GM18867 (cell line): ENCODE results near the gene TSPAN17.
"Not testable (repeated sequence)": the region's sequence is repeated elsewhere in the genome, so short reads cannot be mapped to it uniquely, and the experiment has no call there.

Experiments used
- ATAC-seq: cut with Tn5 transposase; IDR thresholded peaks from one replicate; pipeline ENCODE4 v1.9.1; 2021; ENCODE audit warnings: mild to moderate bottlenecking, moderate library complexity; ENCODE audit not compliant: unreplicated experiment

TSPAN17 gene

GRCh38 chr5:176676361-176676824 is 29.1 kb downstream of the TSPAN17 start:
- ATAC-seq: peak; percentile 58

- no peak for ATAC-seq
Measured at GRCh38 chr5:176677209-176677939, 30.1 kb downstream of the TSPAN17 start.

GRCh38 chr5:176678584-176678983 is 31.3 kb downstream of the TSPAN17 start:
- no peak for ATAC-seq

- no peak for ATAC-seq
Measured at GRCh38 chr5:176679365-176680225, 32.3 kb downstream of the TSPAN17 start.

- ATAC-seq: no peak
Measured at GRCh38 chr5:176680226-176680563, 32.9 kb downstream of the TSPAN17 start.

GRCh38 chr5:176682016-176682531 is 34.8 kb downstream of the TSPAN17 start:
- ATAC-seq: no peak

- ATAC-seq: no peak
Measured at GRCh38 chr5:176685010-176685409, 37.7 kb downstream of the TSPAN17 start.

- ATAC-seq: no peak
Measured at GRCh38 chr5:176687247-176687646, 40.0 kb downstream of the TSPAN17 start.

- ATAC-seq: no peak
Measured at GRCh38 chr5:176687881-176688280, 40.6 kb downstream of the TSPAN17 start.

GRCh38 chr5:176690911-176691310 is 43.6 kb downstream of the TSPAN17 start:
- ATAC-seq: no peak

GRCh38 chr5:176691524-176691923 is 44.2 kb downstream of the TSPAN17 start:
- ATAC-seq: no peak

GRCh38 chr5:176692326-176692725 is 45.0 kb downstream of the TSPAN17 start:
- ATAC-seq: no peak

- no peak for ATAC-seq
Measured at GRCh38 chr5:176692839-176693476, 45.7 kb downstream of the TSPAN17 start.

GRCh38 chr5:176693477-176693851 is 46.2 kb downstream of the TSPAN17 start:
- no peak for ATAC-seq

GRCh38 chr5:176694146-176694545 is 46.9 kb downstream of the TSPAN17 start:
- ATAC-seq: no peak

GRCh38 chr5:176694631-176695030 is 47.3 kb downstream of the TSPAN17 start:
- ATAC-seq: no peak

GRCh38 chr5:176695073-176695472 is 47.8 kb downstream of the TSPAN17 start:
- no peak for ATAC-seq

GRCh38 chr5:176697267-176697933 is 50.1 kb downstream of the TSPAN17 start:
- ATAC-seq: no peak

- ATAC-seq: no peak
Measured at GRCh38 chr5:176697934-176698538, 50.8 kb downstream of the TSPAN17 start.

- not testable (repeated sequence) for ATAC-seq
Measured at GRCh38 chr5:176699446-176699845, 52.2 kb downstream of the TSPAN17 start.
